Naive thymus-derived CD4-positive, alpha-beta T cell (primary cell): ENCODE results near the gene RLBP1. TPM values are rescaled to one million over a fixed set of nuclear protein-coding genes. Genes with fewer than 3 reads are reported as not detected.

Experiments used
- ATAC-seq: fragments of 150-1000 bp; cut with Tn5 transposase; 2 replicates; pipeline ENCODE4 v1.10.0; 2021; ENCODE audit warnings: mild to moderate bottlenecking, moderate library complexity
- CTCF ChIA-PET: fragments of 350-600 bp; sonication (Branson Sonifier 250); formaldehyde crosslinking; loops from one replicate; lab custom pipeline; 2021; ENCODE audit warnings: antibody characterized with exemption; lab: Charles Lee
- POLR2A ChIA-PET: fragments of 350-600 bp; sonication (Branson Sonifier 250); formaldehyde crosslinking; loops from one replicate; lab custom pipeline; 2021; ENCODE audit warnings: antibody characterized with exemption, inconsistent platforms; lab: Charles Lee
- DNase-seq, 9 donors: peaks; one replicate each; pipeline versions ENCODE4 v3.0.0 to v3.0.0-alpha.2; 2020 to 2022; ENCODE audit warnings: mixed read lengths in 1 of 9
- H3K27ac ChIP-seq: one replicate; pipeline ENCODE4 v1.7.0; 2013; ENCODE audit warnings: mild to moderate bottlenecking, low read depth, low read length, moderate library complexity
- H3K27me3 ChIP-seq, 2 donors: one replicate each; pipeline ENCODE4 v1.7.0; 2013; ENCODE audit warnings: low read length in 2 of 2, mild to moderate bottlenecking in 2 of 2, moderate library complexity in 2 of 2; ENCODE audit not compliant: control insufficient read depth in 2 of 2, insufficient read depth in 2 of 2
- H3K36me3 ChIP-seq, 3 experiments: 1 replicate in 2 of 3; 2 replicates in 1 of 3; pipeline ENCODE4 v1.7.0; 2013; ENCODE audit warnings: low read length in 3 of 3, mild to moderate bottlenecking in 3 of 3, moderate library complexity in 1 of 3; ENCODE audit not compliant: insufficient read depth in 3 of 3, control insufficient read depth in 2 of 3
- H3K4me1 ChIP-seq, 2 donors: one replicate each; pipeline ENCODE4 v1.7.0; 2013; ENCODE audit warnings: low read length in 2 of 2, mild to moderate bottlenecking in 2 of 2, moderate library complexity in 1 of 2; ENCODE audit not compliant: control insufficient read depth in 2 of 2, insufficient read depth in 2 of 2
- H3K4me3 ChIP-seq: 2 replicates; pipeline ENCODE4 v1.7.0; 2013; ENCODE audit warnings: mild to moderate bottlenecking, low read length
- H3K9me3 ChIP-seq, 3 experiments: 1 replicate in 2 of 3; 2 replicates in 1 of 3; pipeline ENCODE4 v1.7.0; 2013; ENCODE audit warnings: low read length in 3 of 3; ENCODE audit not compliant: control insufficient read depth in 2 of 3
- H3K27ac Mint-ChIP-seq, 9 donors: one replicate each; pipeline ENCODE4 v1.8.0; 2020 to 2022; ENCODE audit warnings: mixed read lengths in 9 of 9, mild to moderate bottlenecking in 8 of 9, moderate library complexity in 5 of 9, inconsistent platforms in 2 of 9
- H3K27me3 Mint-ChIP-seq, 5 donors: one replicate each; pipeline ENCODE4 v1.8.0; 2021 to 2022; ENCODE audit warnings: mixed read lengths in 5 of 5, mild to moderate bottlenecking in 1 of 5
- H3K36me3 Mint-ChIP-seq, 5 donors: one replicate each; pipeline ENCODE4 v1.8.0; 2020 to 2022; ENCODE audit warnings: mixed read lengths in 5 of 5, mild to moderate bottlenecking in 3 of 5, inconsistent platforms in 1 of 5
- H3K4me1 Mint-ChIP-seq, 7 donors: one replicate each; pipeline ENCODE4 v1.8.0; 2020 to 2022; ENCODE audit warnings: mixed read lengths in 7 of 7, mild to moderate bottlenecking in 3 of 7, inconsistent platforms in 1 of 7
- H3K4me3 Mint-ChIP-seq, 10 donors: one replicate each; pipeline ENCODE4 v1.8.0; 2020 to 2022; ENCODE audit warnings: mild to moderate bottlenecking in 10 of 10, mixed read lengths in 10 of 10, moderate library complexity in 6 of 10, inconsistent platforms in 2 of 10
- H3K9me3 Mint-ChIP-seq, 11 donors: one replicate each; pipeline ENCODE4 v1.8.0; 2020 to 2022; ENCODE audit warnings: mixed read lengths in 11 of 11, mild to moderate bottlenecking in 4 of 11, inconsistent platforms in 1 of 11, moderate library complexity in 1 of 11
- intact Hi-C, 2 donors: fragments of 100-400 bp; cut with micrococcal nuclease; formaldehyde crosslinking; loops; one replicate each; pipeline ENCODE4 v1.15.1; 2023
- polyA plus RNA-seq, 2 donors: library from polyadenylated mRNA; unstranded; fragments of 300-500 nt; fragmentation: Illumina TruSeq; gene quantifications; one replicate each; pipeline ENCODE4 v1.2.3, GENCODE V29; 2021
- total RNA-seq, 6 experiments: library from RNA in 5 of 6; stranded (reverse) in 5 of 6; gene quantifications; 1 replicate in 5 of 6; 2 replicates in 1 of 6; pipeline ENCODE4 v1.2.3 and lab custom pipeline; 2021 to 2026

The RLBP1 gene
- total and polyA plus RNA-seq, 7 experiments from 2014 or later: not detected

DNA sequence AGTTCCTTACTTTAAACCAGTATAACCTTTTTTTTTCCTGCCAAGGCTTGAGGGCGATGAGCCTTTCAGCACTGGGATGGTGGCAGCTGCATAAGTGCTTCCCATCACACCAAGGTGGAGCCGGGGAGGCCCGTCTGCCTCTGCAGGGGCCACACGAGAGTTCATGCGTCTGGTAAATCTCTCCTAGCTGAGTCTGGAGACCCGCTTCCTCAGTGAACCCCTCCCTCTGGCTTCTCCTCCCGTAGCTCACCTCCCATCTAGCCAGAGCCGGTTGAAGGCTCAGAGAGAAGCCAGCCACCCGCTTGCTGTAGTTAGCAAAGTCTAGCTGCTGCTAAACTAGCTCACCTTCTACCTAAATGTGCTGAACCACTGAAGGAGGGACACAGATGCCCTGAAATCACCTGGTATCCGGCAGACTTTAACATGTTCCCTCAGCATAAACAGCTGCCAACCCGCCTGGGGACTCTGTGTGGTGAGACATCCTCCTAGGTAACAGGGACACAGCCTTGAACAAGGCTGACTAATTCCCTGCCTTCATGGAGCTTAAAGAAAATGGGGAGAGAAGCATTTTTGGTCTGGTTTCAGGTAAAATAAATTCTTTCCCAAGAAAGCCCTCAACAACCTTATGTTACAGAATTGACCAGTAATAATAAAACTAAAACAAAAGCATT is 42.9 kb downstream of the RLBP1 start:
- Mint-ChIP-seq H3K27me3 (no peaks in the 10 kb centered on the region), H3K27ac (no peak overlapping the region)
- POLR2A ChIA-PET: interaction anchor here (0.6 kb wide), 1 partner anchor 121 kb away, joined by 4 read pairs; no protein-coding TSS in a partner anchor

DNA sequence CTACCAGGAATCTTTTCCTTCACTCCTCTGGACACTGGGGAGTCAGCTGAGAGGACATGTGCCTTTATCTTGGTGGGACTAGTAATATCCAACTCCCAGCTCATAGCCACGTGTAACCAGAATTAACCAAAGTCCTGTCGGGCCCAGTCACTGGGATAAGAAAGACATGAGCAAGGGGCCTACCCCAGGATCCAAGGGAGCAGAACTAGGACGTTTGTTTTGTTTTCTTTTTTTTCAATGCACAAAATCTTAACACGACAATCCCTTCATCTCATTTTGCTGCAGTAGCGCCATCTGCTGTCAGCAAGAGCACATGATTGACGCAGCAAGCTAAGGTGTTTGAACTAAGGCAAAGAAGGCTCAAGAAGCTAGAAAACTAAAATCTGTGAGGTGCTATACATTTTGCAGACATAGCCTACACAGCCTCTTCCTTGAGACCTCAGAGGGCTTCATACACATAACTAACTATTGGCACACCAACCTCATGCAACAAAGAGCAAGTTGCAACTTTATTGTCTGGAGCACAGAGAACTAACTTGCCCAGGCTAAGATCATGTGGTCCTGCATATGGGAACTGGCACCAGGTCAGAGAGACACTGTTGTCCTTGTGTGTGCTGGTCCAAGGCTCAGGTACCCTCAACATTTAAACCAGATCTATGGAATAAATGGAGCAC is 43.6 kb downstream of the RLBP1 start:
- Mint-ChIP-seq H3K27me3 (no peaks in the 10 kb centered on the region), H3K4me3 (no peak overlapping the region), H3K9me3 (no peaks in the 10 kb centered on the region), H3K4me1 (peaks cover 5 to 17% (median 7%) of the 10 kb centered on the region in 7 donors), H3K27ac (peak overlapping the region in 2 of 9 donors; percentile 46 to 72), H3K36me3 (peaks cover 4 to 50% (median 12%) of the 10 kb centered on the region in 5 donors)
- Histone ChIP-seq H3K27ac (no peak overlapping the region), H3K36me3 (peaks cover 0 to 45% (median 3%) of the 10 kb centered on the region in 3 experiments), H3K27me3 (no peaks in the 10 kb centered on the region), H3K4me3 (no peak overlapping the region), H3K4me1 (no peaks in the 10 kb centered on the region), H3K9me3 (no peaks in the 10 kb centered on the region)
- ATAC-seq: peak; percentile 63
- POLR2A ChIA-PET: interaction anchor here (0.7 kb wide), 1 partner anchor 13 kb away, joined by 3 read pairs; no protein-coding TSS in a partner anchor
- peak; percentile 15 to 66 (median 48) for DNase-seq
- intact Hi-C loops: loop anchor here (1.0 to 5.0 kb wide), 6 partner anchors 50 to 700 kb away; no protein-coding TSS in a partner anchor
- CTCF ChIA-PET: interaction anchor here (0.6 to 4.4 kb wide), 12 partner anchors 10 to 286 kb away, joined by 3 to 27 read pairs (median 8); partner anchors contain the start of gene HAPLN3

More for the DNA sequence above, 42.9 kb downstream of the RLBP1 start:
- CTCF ChIA-PET: interaction anchor here (0.6 to 4.4 kb wide), 10 partner anchors 10 to 287 kb away, joined by 3 to 27 read pairs (median 10); partner anchors contain the start of gene HAPLN3
- Histone ChIP-seq H3K9me3 (no peaks in the 10 kb centered on the region), H3K4me1 (no peaks in the 10 kb centered on the region), H3K27ac (no peak overlapping the region), H3K27me3 (no peaks in the 10 kb centered on the region), H3K4me3 (no peak overlapping the region), H3K36me3 (peaks cover 0 to 45% (median 3%) of the 10 kb centered on the region in 3 experiments)
- no peaks in the 10 kb centered on the region for H3K9me3 Mint-ChIP-seq
- H3K4me3 Mint-ChIP-seq: no peak overlapping the region
- peaks cover 5 to 17% (median 7%) of the 10 kb centered on the region in 7 donors for H3K4me1 Mint-ChIP-seq
- intact Hi-C loops: loop anchor here (5.0 kb wide), 2 partner anchors 51 to 701 kb away; no protein-coding TSS in a partner anchor
- ATAC-seq (no peak), DNase-seq (no peak)
- H3K36me3 Mint-ChIP-seq: peaks cover 4 to 50% (median 15%) of the 10 kb centered on the region in 5 donors

GRCh38 chr15:89177116-89177515 is 44.3 kb downstream of the RLBP1 start:
- no peak for ATAC-seq
- CTCF ChIA-PET: interaction anchor here (0.6 to 4.4 kb wide), 8 partner anchors 10 to 285 kb away, joined by 4 to 27 read pairs (median 10); partner anchors contain the start of gene HAPLN3
- no peak overlapping the region for H3K4me3 Mint-ChIP-seq
- POLR2A ChIA-PET: no interaction called here
- no peaks in the 10 kb centered on the region for H3K9me3 Mint-ChIP-seq
- Histone ChIP-seq H3K4me1 (no peaks in the 10 kb centered on the region), H3K9me3 (no peaks in the 10 kb centered on the region), H3K4me3 (no peak overlapping the region), H3K27me3 (no peaks in the 10 kb centered on the region), H3K36me3 (peaks cover 0 to 45% (median 3%) of the 10 kb centered on the region in 3 experiments), H3K27ac (no peak overlapping the region)
- H3K27me3 Mint-ChIP-seq: no peaks in the 10 kb centered on the region
- intact Hi-C loops: loop anchor here (1.0 to 5.0 kb wide), 6 partner anchors 50 to 700 kb away; no protein-coding TSS in a partner anchor
- no peak for DNase-seq
- peaks cover 4 to 47% (median 11%) of the 10 kb centered on the region in 5 donors for H3K36me3 Mint-ChIP-seq
- peaks cover 5 to 17% (median 7%) of the 10 kb centered on the region in 7 donors for H3K4me1 Mint-ChIP-seq
- H3K27ac Mint-ChIP-seq: no peak overlapping the region

DNA sequence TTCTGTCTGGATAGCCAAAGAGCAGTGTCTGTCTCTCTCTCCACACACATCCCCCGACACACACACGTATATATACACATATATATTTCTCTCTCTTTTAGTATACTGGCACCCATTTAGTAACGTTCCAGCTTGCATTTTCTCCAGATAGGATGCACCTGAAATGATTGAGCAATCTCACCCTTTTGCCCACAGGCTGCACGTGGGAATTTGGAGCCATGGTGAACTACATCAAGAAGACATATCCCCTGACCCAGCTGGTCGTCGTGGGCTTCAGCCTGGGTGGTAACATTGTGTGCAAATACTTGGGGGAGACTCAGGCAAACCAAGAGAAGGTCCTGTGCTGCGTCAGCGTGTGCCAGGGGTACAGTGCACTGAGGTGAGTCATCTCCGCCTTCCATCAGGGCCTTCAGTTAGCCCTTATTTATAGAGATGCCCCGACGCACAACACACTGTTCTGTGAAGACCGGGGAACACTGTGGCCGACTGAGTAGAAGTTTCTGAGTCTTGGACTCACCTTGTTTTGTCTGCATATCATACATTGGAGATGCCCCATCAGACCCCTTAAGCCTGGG is 45.7 kb downstream of the RLBP1 start:
- H3K4me1 ChIP-seq: no peaks in the 10 kb centered on the region
- H3K4me3 ChIP-seq: no peak overlapping the region
- no peak for DNase-seq
- peaks cover 0 to 45% (median 3%) of the 10 kb centered on the region in 3 experiments for H3K36me3 ChIP-seq
- H3K27ac ChIP-seq: no peak overlapping the region
- ATAC-seq: no peak
- ChIA-PET CTCF (interaction anchor here (0.5 to 4.4 kb wide), 5 partner anchors 9 to 271 kb away, joined by 3 to 27 read pairs (median 4); no protein-coding TSS in a partner anchor), POLR2A (no interaction called here)
- H3K4me3 Mint-ChIP-seq: no peak overlapping the region
- H3K9me3 Mint-ChIP-seq: no peaks in the 10 kb centered on the region
- intact Hi-C loops: loop anchor here (5.0 kb wide), 2 partner anchors 48 to 698 kb away; no protein-coding TSS in a partner anchor
- H3K36me3 Mint-ChIP-seq: peaks cover 0 to 42% (median 11%) of the 10 kb centered on the region in 5 donors
- no peak overlapping the region for H3K27ac Mint-ChIP-seq
- H3K27me3 ChIP-seq: no peaks in the 10 kb centered on the region
- H3K9me3 ChIP-seq: no peaks in the 10 kb centered on the region
- H3K4me1 Mint-ChIP-seq: peaks cover 5 to 14% (median 7%) of the 10 kb centered on the region in 7 donors
- H3K27me3 Mint-ChIP-seq: no peaks in the 10 kb centered on the region

DNA sequence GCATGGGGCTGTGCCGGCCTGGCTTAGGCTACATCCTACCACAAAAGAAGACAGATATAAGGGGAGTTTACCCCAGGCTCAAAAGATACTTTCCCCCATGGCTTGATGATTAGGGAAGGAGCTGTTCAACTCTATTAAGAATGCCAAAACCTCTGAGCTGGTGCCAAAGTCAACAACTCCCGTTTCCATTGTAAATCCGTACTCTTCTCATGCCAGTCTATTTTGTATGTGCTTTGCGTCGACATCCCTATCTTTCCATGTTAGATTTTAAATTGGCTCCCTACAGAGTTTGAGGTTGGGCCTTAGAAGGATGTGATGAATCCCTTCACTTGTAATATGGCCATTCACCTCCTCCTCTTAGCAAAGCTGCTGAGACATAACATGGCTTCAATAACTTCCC is 46.9 kb downstream of the RLBP1 start:
- Histone ChIP-seq H3K4me1 (no peaks in the 10 kb centered on the region), H3K27ac (no peak overlapping the region), H3K36me3 (peaks cover 0 to 41% (median 3%) of the 10 kb centered on the region in 3 experiments), H3K9me3 (no peaks in the 10 kb centered on the region), H3K27me3 (no peaks in the 10 kb centered on the region), H3K4me3 (no peak overlapping the region)
- ATAC-seq (no peak), DNase-seq (no peak)
- Mint-ChIP-seq H3K27ac (peak overlapping the region in 1 of 9 donors; percentile 46), H3K27me3 (no peaks in the 10 kb centered on the region), H3K36me3 (peaks cover 0 to 45% (median 8%) of the 10 kb centered on the region in 5 donors), H3K9me3 (no peaks in the 10 kb centered on the region), H3K4me3 (no peak overlapping the region), H3K4me1 (peaks cover 5 to 9% (median 7%) of the 10 kb centered on the region in 7 donors)
- CTCF ChIA-PET: interaction anchor here (0.6 to 1.3 kb wide), 2 partner anchors 21 to 117 kb away, joined by 3 to 5 read pairs; no protein-coding TSS in a partner anchor
- intact Hi-C loops: no loop called here
- POLR2A ChIA-PET: no interaction called here

DNA sequence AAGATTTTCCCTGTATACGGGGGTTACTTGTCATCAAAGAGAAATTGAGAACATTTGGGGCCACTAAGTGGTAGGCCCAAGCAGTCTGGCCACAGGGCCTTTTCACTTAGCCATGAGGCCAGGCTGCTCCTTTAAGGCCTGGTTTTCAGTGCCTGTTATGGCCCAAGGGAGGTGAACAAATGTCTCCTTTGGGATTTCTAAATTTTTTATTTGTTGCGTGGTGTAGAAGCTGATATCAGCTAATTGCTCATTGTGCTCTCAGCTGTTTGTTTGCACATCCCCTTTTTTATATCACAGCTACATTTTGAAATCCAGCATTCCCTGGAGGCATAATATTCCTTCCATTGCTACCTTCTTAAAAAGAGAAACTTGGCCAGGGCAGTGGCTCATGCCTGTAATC is 48.5 kb downstream of the RLBP1 start:
- H3K9me3 Mint-ChIP-seq: no peaks in the 10 kb centered on the region
- intact Hi-C loops: no loop called here
- no peaks in the 10 kb centered on the region for H3K4me1 ChIP-seq
- H3K36me3 Mint-ChIP-seq: peaks cover 0 to 34% (median 9%) of the 10 kb centered on the region in 5 donors
- no peak overlapping the region for H3K4me3 ChIP-seq
- H3K9me3 ChIP-seq: no peaks in the 10 kb centered on the region
- no peaks in the 10 kb centered on the region for H3K27me3 ChIP-seq
- H3K36me3 ChIP-seq: peaks cover 0 to 27% (median 0%) of the 10 kb centered on the region in 3 experiments
- H3K4me3 Mint-ChIP-seq: no peak overlapping the region
- no peak overlapping the region for H3K27ac Mint-ChIP-seq
- ChIA-PET CTCF (interaction anchor here (0.5 to 0.7 kb wide), 2 partner anchors 76 to 144 kb away, joined by 3 read pairs; no protein-coding TSS in a partner anchor), POLR2A (no interaction called here)
- DNase-seq (no peak), ATAC-seq (no peak)
- no peak overlapping the region for H3K27ac ChIP-seq
- no peaks in the 10 kb centered on the region for H3K27me3 Mint-ChIP-seq
- peaks cover 5 to 8% (median 5%) of the 10 kb centered on the region in 7 donors for H3K4me1 Mint-ChIP-seq
